Stomach (tissue), 4 donors: ENCODE data around the gene FOXL2.

Source experiments
- CTCF ChIP-seq, 7 experiments: fragments of 450-650 bp in 4 of 7; fragments of 200-600 bp in 3 of 7; sonication (generic) in 3 of 7; IDR thresholded peaks; one replicate each; pipeline ENCODE4 v1.5.1; 2016 to 2019; ENCODE audit warnings: antibody characterized with exemption in 7 of 7, control low read depth in 2 of 7, mild to moderate bottlenecking in 1 of 7
- POLR2A ChIP-seq, 4 donors: fragments of 450-650 bp; IDR thresholded peaks; one replicate each; pipeline ENCODE4 v1.6.1; 2016; ENCODE audit warnings: antibody characterized with exemption in 4 of 4, control low read depth in 2 of 4, mild to moderate bottlenecking in 1 of 4, moderate library complexity in 1 of 4
- POLR2AphosphoS5 ChIP-seq, 3 donors: sonication (generic); formaldehyde crosslinking; IDR thresholded peaks; one replicate each; pipeline ENCODE4 v1.6.1; 2016; ENCODE audit warnings: antibody characterized with exemption in 3 of 3

GRCh38 chr3:138939561-138940241, 7.2 kb downstream of the FOXL2 start:
- no peak for TF ChIP-seq CTCF (IDR thresholded peaks at IDR 0.05)
- no peak for TF ChIP-seq POLR2AphosphoS5 (IDR thresholded peaks at IDR 0.05)
- TF ChIP-seq POLR2A (IDR thresholded peaks at IDR 0.05): no peak
